AG04450 (cell line): ENCODE data around the gene UTP15. TPM values are rescaled to one million over a fixed set of nuclear protein-coding genes. Genes with fewer than 3 reads are reported as not detected.

Source experiments
- CTCF ChIA-PET: fragments of 300-600, 350-600 bp; formaldehyde crosslinking; extraction: SDS; loops from one replicate; lab custom pipeline; 2022; ENCODE audit warnings: antibody characterized with exemption, inconsistent platforms; lab: Charles Lee
- POLR2A ChIA-PET: fragments of 350-600 bp; formaldehyde crosslinking; extraction: SDS; loops from one replicate; lab custom pipeline; 2021; ENCODE audit warnings: antibody characterized with exemption, inconsistent platforms; lab: Yijun Ruan, JAX
- DNase-seq: peaks from one replicate; pipeline ENCODE4 v3.0.0-alpha.2; 2011; ENCODE audit warnings: low read depth, low spot score
- H3K27ac ChIP-seq: one replicate; pipeline ENCODE4 v1.5.1; 2012; ENCODE audit warnings: low read depth, low read length, control low read depth
- H3K27me3 ChIP-seq: one replicate; pipeline ENCODE4 v1.6.0; 2012; ENCODE audit warnings: low read length; ENCODE audit not compliant: control insufficient read depth, insufficient read depth
- H3K4me3 ChIP-seq: 2 replicates; pipeline ENCODE4 v1.5.1; 2011; ENCODE audit warnings: mild to moderate bottlenecking, low read depth, low read length, control low read depth
- H3K9me3 ChIP-seq: 2 replicates; pipeline ENCODE4 v1.5.1; 2012; ENCODE audit warnings: low read length; ENCODE audit not compliant: control insufficient read depth, insufficient read depth
- polyA plus RNA-seq: library from polyadenylated mRNA; depleted of rRNA; stranded (reverse); fragments of >200 nt; gene quantifications from 2 replicates; pipeline ENCODE4 v1.2.3, GENCODE V29; 2011; rRNA removed
- TF ChIP-seq, protein P1 (sequence below): IDR thresholded peaks from 2 replicates; pipeline ENCODE4 v1.5.1; 2011; ENCODE audit warnings: low read depth, low read length, control low read depth, inconsistent platforms

UTP15 gene
- polyA plus RNA-seq, 1 experiment = 15.3 TPM

DNA sequence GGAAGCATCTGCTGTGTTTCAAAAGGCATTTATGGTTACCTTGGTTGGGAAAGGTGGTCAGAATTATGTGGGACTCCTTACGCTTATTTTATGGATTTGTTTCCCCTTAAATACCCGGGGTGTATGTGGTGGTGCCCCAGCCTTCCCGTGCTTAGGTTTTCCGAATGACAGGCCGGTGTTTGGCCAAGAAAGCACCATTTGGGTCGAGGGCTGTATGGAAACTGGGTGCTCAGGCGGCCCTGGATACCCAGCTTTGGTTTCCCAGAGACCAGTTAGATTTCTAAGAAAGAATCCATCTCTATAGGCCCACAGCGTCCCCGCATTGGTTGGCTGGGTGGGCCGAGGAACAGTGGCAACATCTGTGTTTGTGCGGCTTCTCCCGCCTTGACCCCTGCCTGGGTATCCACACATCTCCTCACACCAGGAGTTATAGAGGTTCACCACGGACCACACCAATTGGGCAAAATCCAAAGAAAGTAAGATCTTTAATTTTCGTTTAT, 61.3 kb downstream of the UTP15 start:
- Histone ChIP-seq H3K27me3 (no peaks in the 10 kb centered on the region), H3K27ac (no peak overlapping the region), H3K4me3 (peak overlapping the region; percentile 84), H3K9me3 (no peaks in the 10 kb centered on the region)
- TF ChIP-seq, protein P1, sequence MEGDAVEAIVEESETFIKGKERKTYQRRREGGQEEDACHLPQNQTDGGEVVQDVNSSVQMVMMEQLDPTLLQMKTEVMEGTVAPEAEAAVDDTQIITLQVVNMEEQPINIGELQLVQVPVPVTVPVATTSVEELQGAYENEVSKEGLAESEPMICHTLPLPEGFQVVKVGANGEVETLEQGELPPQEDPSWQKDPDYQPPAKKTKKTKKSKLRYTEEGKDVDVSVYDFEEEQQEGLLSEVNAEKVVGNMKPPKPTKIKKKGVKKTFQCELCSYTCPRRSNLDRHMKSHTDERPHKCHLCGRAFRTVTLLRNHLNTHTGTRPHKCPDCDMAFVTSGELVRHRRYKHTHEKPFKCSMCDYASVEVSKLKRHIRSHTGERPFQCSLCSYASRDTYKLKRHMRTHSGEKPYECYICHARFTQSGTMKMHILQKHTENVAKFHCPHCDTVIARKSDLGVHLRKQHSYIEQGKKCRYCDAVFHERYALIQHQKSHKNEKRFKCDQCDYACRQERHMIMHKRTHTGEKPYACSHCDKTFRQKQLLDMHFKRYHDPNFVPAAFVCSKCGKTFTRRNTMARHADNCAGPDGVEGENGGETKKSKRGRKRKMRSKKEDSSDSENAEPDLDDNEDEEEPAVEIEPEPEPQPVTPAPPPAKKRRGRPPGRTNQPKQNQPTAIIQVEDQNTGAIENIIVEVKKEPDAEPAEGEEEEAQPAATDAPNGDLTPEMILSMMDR = no peak
- ChIA-PET CTCF (interaction anchor here (1.7 kb wide), 1 partner anchor 67 kb away, joined by 3 read pairs; no protein-coding TSS in a partner anchor), POLR2A (interaction anchor here (1.0 to 1.3 kb wide), 2 partner anchors 12 to 66 kb away, joined by 3 to 4 read pairs; no protein-coding TSS in a partner anchor)
- no peak for DNase-seq

DNA sequence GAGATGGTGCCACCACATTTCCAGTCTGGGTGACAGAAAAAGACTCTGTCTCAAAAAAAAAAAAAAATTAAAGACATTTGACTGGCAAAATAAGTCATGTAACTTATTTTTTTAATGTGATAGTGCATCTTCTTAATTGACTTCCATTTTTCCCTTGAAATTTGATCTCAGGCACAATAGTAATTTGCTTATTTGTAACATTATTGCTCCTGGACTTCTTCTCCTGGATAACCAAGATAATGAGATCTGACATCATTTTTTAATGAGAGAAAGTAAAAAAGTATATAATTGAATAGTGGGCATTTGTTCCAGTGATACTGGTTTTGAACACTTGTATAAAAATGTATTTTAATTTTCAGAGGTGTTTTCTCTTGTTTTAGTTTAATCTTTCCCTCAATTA, 63.9 kb downstream of the UTP15 start:
- TF ChIP-seq, protein P1 = no peak
- no peak overlapping the region for H3K4me3 ChIP-seq
- no peak overlapping the region for H3K27ac ChIP-seq
- ChIA-PET POLR2A (no interaction called here), CTCF (interaction anchor here (1.6 kb wide), 1 partner anchor 38 kb away, joined by 4 read pairs; no protein-coding TSS in a partner anchor)
- no peaks in the 10 kb centered on the region for H3K9me3 ChIP-seq
- DNase-seq = no peak
- no peaks in the 10 kb centered on the region for H3K27me3 ChIP-seq

DNA sequence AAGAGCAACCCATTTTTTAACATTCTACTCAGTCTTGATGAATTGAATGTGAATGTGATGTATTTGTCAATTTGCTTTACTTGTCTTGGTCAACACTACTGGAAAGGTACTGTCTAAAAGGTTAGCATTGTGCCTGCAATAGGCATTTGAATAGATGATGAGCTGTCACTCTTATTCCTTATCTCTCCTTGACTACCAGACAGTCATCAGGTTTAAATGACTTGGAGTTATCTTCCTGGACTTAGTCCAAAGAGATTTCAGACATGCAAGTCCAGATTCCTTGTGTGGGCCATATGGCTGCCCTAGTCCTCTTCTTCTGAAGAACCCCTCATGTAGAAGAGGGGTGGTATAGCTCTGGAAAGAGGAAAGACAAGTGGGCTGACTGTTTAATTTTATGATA, 65.2 kb downstream of the UTP15 start:
- DNase-seq = no peak
- ChIA-PET CTCF (interaction anchor here (1.6 kb wide), 1 partner anchor 40 kb away, joined by 4 read pairs; no protein-coding TSS in a partner anchor), POLR2A (no interaction called here)
- Histone ChIP-seq H3K9me3 (no peaks in the 10 kb centered on the region), H3K4me3 (no peak overlapping the region), H3K27me3 (no peaks in the 10 kb centered on the region), H3K27ac (no peak overlapping the region)
- TF ChIP-seq, protein P1 = no peak

DNA sequence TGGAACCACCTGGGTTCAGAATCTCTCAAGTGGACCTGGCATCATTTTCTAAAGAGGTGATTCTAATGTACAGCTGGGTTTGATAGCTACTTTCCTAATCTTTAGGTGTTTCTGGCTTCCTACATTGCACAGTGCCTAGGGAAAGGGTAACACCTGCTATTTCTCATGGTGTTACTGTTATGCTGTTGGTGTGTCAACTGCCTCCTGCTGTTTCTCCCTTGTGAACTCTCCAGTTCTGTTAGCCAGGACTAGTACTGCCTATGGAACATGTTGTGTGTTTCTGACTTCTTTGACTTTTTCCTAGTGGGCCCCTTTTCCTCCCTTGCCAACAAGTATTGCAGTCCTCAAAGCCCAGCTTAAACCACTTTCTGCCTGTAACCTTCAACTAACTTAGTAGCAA, 66.0 kb downstream of the UTP15 start:
- H3K27me3 ChIP-seq = no peaks in the 10 kb centered on the region
- TF ChIP-seq, protein P1 = no peak
- CTCF ChIA-PET = no interaction called here
- H3K4me3 ChIP-seq = no peak overlapping the region
- DNase-seq = no peak
- H3K9me3 ChIP-seq = no peaks in the 10 kb centered on the region
- no peak overlapping the region for H3K27ac ChIP-seq
- POLR2A ChIA-PET = no interaction called here

Other genes starting within 250 kb of the UTP15 start
- 7.5 and 8.4 TPM in 2 replicates for gene FOXD1, start 117.0 kb upstream of the UTP15 start, polyA plus RNA-seq
- 707 and 755 TPM in 2 replicates for gene BTF3, start 67.3 kb upstream of the UTP15 start, polyA plus RNA-seq
- gene ANKRA2, start 104 bp upstream of the UTP15 start, polyA plus RNA-seq = 24.9 and 39.6 TPM in 2 replicates
- 8.8 and 10.0 TPM in 2 replicates for gene ARHGEF28, start 60.5 kb downstream of the UTP15 start, polyA plus RNA-seq